C4-2B (cell line): ENCODE results near the gene SLC30A2.

Experiments
- H3K27ac ChIP-seq: fragments of 450-650 bp; 2 replicates; pipeline ENCODE4 v1.5.1; 2017
- ZFX ChIP-seq: fragments of 450-650 bp; IDR thresholded peaks from 2 replicates; pipeline ENCODE4 v1.6.1; 2017
- TF ChIP-seq, protein P1 (sequence below): fragments of 450-650 bp; conservative IDR thresholded peaks from 2 replicates; pipeline ENCODE4 v1.5.1; 2017; ENCODE audit warnings: mild to moderate bottlenecking

Gene SLC30A2

DNA sequence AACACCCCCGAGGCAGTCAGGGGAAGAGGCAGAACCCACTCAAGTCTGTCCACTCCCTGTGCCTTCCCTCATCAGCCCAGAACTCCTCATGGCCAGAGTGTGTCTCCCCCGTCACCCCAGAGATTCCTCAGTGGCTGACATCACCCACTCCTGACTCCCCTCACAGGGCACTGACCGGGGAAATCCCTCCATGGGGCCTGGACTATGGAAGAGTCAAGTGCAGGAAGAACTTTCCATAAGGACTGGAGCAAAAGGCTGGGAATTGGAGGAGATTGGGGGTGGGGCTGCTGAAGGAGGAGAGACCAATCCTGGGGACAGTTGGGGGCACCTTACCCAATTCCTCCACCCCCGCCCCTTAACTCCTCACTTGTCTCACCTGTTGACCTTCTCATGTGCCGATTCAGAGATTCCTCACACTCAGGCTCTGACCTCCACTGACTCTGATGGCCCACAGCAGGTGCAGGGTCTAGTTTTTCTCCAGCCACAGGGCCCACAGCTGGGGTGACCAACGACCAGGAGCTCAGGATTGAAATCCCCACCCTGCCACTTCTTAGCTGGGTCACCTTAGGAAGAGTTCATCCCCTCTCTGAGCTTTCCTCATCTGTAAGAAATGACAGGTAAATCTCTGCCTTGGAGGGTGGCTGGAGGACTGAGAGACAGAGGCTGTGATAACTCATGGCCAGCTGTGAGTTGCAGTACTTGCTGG is 24.8 kb downstream of the SLC30A2 start:
- TF ChIP-seq ZFX = no peak
- TF ChIP-seq, protein P1, sequence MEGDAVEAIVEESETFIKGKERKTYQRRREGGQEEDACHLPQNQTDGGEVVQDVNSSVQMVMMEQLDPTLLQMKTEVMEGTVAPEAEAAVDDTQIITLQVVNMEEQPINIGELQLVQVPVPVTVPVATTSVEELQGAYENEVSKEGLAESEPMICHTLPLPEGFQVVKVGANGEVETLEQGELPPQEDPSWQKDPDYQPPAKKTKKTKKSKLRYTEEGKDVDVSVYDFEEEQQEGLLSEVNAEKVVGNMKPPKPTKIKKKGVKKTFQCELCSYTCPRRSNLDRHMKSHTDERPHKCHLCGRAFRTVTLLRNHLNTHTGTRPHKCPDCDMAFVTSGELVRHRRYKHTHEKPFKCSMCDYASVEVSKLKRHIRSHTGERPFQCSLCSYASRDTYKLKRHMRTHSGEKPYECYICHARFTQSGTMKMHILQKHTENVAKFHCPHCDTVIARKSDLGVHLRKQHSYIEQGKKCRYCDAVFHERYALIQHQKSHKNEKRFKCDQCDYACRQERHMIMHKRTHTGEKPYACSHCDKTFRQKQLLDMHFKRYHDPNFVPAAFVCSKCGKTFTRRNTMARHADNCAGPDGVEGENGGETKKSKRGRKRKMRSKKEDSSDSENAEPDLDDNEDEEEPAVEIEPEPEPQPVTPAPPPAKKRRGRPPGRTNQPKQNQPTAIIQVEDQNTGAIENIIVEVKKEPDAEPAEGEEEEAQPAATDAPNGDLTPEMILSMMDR = no peak
- no peak overlapping the region for H3K27ac ChIP-seq

DNA sequence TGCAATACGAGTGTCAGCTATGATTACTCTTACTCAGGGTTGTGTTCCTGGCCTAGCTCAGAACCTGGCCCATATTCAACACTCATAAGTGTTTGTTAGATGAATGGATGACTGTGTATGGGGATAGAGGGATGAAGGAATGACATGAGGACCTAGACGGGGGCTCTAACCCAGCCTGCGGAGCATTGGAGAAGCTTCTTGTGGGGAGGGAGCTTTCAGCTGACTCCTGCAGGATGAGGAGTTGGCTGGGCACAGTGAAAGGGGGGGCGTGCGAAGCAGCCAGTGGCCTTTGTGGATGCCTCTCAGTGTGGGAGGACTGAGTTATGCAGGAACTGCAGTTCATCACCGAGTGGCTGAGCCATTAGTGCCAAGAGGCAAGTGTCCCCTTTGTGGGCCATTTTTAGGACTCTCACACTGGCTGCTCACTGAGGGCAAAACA is 25.6 kb downstream of the SLC30A2 start:
- TF ChIP-seq ZFX = no peak
- TF ChIP-seq, protein P1 = no peak

DNA sequence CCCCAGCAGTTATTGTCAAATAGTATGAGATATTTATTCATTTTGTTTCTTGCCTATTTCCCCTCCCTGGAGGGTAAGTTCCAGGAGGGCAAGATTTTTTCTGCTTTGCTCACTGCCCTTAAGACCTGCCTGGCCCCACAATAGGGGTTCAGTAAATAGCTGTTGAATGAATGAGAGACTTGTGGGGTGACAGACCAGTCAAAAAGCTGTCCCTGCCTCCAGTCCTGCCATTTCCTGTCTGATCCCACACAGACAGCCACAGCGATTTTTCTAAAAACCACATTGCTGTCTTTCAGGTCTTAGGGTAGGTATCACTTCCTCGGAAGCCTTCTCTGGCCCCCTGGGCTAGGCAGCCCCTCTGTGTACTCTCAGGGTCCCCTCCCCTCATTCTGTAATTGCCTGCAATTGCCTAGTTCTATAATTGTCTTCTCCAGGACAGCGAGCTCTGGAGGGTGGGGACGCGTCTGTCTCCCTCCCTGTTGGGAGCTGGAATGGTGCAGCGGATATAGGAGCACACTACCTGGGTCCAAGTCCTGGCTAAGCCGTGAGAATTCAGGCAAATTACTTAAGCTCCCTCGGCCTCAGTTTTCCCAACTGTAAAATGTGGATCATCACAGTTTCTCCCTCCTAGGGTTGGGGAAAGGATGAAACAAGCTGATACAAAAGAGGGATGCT is 26.1 kb downstream of the SLC30A2 start:
- no peak overlapping the region for H3K27ac ChIP-seq
- no peak for TF ChIP-seq ZFX
- TF ChIP-seq, protein P1 = no peak

More for the DNA sequence above, 25.6 kb downstream of the SLC30A2 start:
- no peak overlapping the region for H3K27ac ChIP-seq

DNA sequence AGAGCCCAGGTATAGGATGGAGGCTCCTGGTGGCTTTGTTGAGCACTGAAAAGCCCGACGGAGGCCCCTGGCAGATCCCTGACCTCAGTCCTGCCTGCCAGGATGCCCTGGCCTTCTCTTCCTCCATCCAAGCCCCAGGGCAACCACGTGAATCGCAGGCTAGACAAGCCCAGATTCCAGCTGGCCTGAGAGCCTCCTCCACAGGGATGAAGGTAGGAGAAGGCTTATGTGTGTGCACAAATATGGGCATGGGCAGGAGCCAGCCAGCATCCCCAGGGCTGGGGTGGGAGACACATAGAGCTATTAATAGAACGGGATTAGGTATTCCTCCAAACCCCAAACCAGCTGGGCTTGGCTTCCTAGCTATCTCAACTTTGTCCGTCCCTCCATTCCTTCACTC is 28.3 kb downstream of the SLC30A2 start:
- no peak for TF ChIP-seq ZFX
- TF ChIP-seq, protein P1 = no peak
- no peak overlapping the region for H3K27ac ChIP-seq

DNA sequence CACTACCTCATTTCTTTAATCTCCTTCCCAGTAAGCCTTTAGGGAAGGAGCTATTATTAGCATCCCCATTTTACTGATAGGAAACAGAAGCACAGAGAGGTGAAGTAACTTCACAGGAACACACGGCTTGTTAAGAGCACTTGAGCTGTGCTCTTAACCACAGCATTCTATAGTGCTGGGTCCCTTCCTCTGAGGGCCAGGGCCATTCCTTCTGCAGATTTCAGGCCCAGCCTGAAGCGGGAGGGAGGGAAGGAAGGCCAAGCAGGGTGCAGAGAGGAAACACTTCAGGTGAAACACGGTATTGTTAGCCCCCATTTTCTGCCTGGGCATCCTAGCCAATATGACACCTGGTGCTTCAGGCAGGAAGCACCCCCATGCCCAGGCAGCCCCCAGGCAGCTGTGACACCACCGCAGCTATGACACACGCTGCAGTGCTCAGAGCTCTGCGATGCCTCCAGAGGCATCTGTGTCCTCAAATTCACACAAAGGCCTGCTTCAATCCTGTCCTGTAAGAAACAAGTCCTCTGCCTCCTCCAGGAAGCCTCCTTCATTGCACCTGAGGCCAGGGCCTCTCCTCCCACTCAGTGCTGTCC is 28.9 kb downstream of the SLC30A2 start:
- no peak overlapping the region for H3K27ac ChIP-seq
- no peak for TF ChIP-seq ZFX
- TF ChIP-seq, protein P1 = no peak

DNA sequence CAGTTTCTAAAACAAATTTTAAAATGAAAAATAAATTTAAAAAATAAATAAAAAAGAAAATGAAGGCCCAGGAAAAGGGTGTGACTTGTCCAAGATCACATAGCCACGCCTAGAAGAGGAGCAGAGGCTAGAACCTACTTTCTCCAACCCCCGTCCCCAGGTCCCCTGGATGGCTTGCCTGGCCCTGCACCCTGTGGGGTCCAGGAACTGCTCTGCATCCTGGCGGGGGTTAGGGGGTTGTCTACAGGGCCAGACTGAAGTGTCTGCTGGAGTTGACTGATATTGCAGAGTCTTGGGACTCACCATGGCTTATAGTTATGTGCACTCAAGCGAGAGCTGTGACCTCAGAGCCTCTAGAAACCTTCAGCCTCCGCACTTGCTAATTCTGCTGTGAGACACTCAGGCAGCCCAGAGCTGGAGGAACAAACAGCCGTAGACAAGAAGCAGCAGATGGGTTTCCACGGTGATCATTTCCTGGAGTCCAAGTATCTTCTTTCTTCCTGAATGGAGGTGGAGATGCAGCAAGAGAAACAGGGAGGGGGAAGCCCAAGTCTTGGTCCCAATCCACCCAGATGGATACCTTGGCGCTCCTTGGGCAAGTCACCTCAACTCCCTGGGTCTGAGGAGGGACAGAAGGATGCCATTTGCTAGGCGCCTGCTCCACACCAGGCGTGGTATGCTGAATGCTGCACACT is 29.5 kb downstream of the SLC30A2 start:
- TF ChIP-seq, protein P1 = no peak
- TF ChIP-seq ZFX = no peak
- H3K27ac ChIP-seq = no peak overlapping the region
